Left lung (tissue), 10 donors: Measurements from ENCODE around the gene GALNT2. TPM values are rescaled to one million over a fixed set of nuclear protein-coding genes. Genes with fewer than 3 reads are reported as not detected.

ENCODE experiments used
- ATAC-seq: fragments of 200-7000 bp; cut with Tn5 transposase; one replicate; pipeline ENCODE4 v1.9.1; 2020; ENCODE audit warnings: moderate library complexity
- DNase-seq, 4 donors: peaks; one replicate each; pipeline ENCODE4 v3.0.0-alpha.2; 2013 to 2020
- H3K27ac ChIP-seq, 2 donors: fragments of 200-600 bp; sonication (generic) in 1 of 2; one replicate each; pipeline versions ENCODE4 v1.5.0 to v1.8.0; 2020 to 2021
- H3K27me3 ChIP-seq, 2 donors: fragments of 200-600 bp; sonication (generic) in 1 of 2; one replicate each; pipeline versions ENCODE4 v1.5.0 to v1.8.0; 2020 to 2021
- H3K36me3 ChIP-seq, 2 donors: fragments of 200-600 bp; sonication (generic) in 1 of 2; one replicate each; pipeline versions ENCODE4 v1.5.0 to v1.8.0; 2020 to 2021
- H3K4me1 ChIP-seq, 2 donors: fragments of 200-600 bp; one replicate each; pipeline ENCODE4 v1.8.0; 2021
- H3K4me3 ChIP-seq, 2 donors: fragments of 200-600 bp; sonication (generic) in 1 of 2; one replicate each; pipeline versions ENCODE4 v1.5.0 to v1.8.0; 2020 to 2021; ENCODE audit warnings: mild to moderate bottlenecking in 1 of 2
- H3K9me3 ChIP-seq, 2 donors: fragments of 200-600 bp; sonication (generic) in 1 of 2; one replicate each; pipeline versions ENCODE4 v1.5.0 to v1.8.0; 2020 to 2021
- intact Hi-C, 2 donors: fragments of 100-400 bp; cut with DNase I; formaldehyde crosslinking; loops; one replicate each; pipeline versions ENCODE4 v1.11.2 to v1.14.2; 2022
- polyA plus RNA-seq, 6 donors: library from polyadenylated mRNA; unstranded; fragments of 120-200 nt; gene quantifications; one replicate each; pipeline ENCODE4 v1.2.1, GENCODE V29; 2013; ENCODE audit not compliant: insufficient read length in 6 of 6
- total RNA-seq, 2 donors: library from RNA; stranded (reverse); fragmentation: NEBNext Ultra II Directional; extraction: Animal tissue kit (Norgen Biotek cat#: 25700); gene quantifications; one replicate each; pipeline ENCODE4 v1.2.1, GENCODE V29; 2021
- TF ChIP-seq, protein P1 (sequence below), 2 donors: fragments of 200-600 bp; sonication (generic) in 1 of 2; IDR thresholded peaks; one replicate each; pipeline versions ENCODE4 v1.5.0 to v1.8.0; 2021; ENCODE audit warnings: antibody characterized with exemption in 2 of 2
- donor health status: DM: no; HTN: yes; CAD: no.
- donor health status: DM: no; HTN: no; CAD: no.

GALNT2 gene
- total and polyA plus RNA-seq, 8 donors, result 27.6 to 114 (median 40.0) TPM

DNA sequence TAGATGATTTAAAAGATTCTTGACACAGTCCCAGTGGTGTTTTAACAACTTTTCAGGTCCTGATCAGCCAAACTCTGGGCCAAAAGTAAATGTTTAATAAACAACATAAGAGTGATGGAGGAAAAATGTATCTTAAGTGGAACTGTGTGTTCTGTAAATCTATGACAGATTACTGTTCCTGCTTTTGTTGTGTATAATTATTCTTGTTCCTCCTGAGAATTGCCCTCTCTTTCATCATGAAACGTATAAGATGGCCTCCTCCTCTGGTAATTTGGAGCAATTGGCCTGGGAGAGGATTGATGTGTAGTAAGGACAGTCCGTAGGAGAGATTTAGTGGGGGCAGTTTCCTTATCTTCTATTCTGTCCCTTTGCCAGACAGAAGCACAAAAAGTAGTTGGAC lies 34.5 kb downstream of the GALNT2 start:
- Histone ChIP-seq H3K9me3 (no peaks in the 10 kb centered on the region), H3K36me3 (peaks cover 0 to 5% of the 10 kb centered on the region in 2 donors), H3K4me1 (peaks cover 39 to 59% of the 10 kb centered on the region in 2 donors), H3K4me3 (no peak overlapping the region), H3K27me3 (no peaks in the 10 kb centered on the region), H3K27ac (no peak overlapping the region)
- no peak for DNase-seq
- ATAC-seq, result no peak
- TF ChIP-seq, protein P1, sequence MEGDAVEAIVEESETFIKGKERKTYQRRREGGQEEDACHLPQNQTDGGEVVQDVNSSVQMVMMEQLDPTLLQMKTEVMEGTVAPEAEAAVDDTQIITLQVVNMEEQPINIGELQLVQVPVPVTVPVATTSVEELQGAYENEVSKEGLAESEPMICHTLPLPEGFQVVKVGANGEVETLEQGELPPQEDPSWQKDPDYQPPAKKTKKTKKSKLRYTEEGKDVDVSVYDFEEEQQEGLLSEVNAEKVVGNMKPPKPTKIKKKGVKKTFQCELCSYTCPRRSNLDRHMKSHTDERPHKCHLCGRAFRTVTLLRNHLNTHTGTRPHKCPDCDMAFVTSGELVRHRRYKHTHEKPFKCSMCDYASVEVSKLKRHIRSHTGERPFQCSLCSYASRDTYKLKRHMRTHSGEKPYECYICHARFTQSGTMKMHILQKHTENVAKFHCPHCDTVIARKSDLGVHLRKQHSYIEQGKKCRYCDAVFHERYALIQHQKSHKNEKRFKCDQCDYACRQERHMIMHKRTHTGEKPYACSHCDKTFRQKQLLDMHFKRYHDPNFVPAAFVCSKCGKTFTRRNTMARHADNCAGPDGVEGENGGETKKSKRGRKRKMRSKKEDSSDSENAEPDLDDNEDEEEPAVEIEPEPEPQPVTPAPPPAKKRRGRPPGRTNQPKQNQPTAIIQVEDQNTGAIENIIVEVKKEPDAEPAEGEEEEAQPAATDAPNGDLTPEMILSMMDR (IDR thresholded peaks at IDR 0.05), result no peak
- intact Hi-C loops, result no loop called here

GRCh38 chr1:230102046-230102445 lies 35.0 kb downstream of the GALNT2 start:
- H3K27me3 ChIP-seq, result no peaks in the 10 kb centered on the region
- ATAC-seq, result no peak
- H3K4me1 ChIP-seq, result peaks cover 41 to 64% of the 10 kb centered on the region in 2 donors
- TF ChIP-seq, protein P1 (IDR thresholded peaks at IDR 0.05), result no peak
- no peak overlapping the region for H3K4me3 ChIP-seq
- intact Hi-C loops, result no loop called here
- DNase-seq, result no peak
- H3K27ac ChIP-seq, result no peak overlapping the region
- peaks cover 0 to 5% of the 10 kb centered on the region in 2 donors for H3K36me3 ChIP-seq
- no peaks in the 10 kb centered on the region for H3K9me3 ChIP-seq

- TF ChIP-seq, protein P1 (IDR thresholded peaks at IDR 0.05), result no peak
- ATAC-seq, result no peak
- Histone ChIP-seq H3K9me3 (no peaks in the 10 kb centered on the region), H3K36me3 (peaks cover 0 to 5% of the 10 kb centered on the region in 2 donors), H3K27ac (no peak overlapping the region), H3K27me3 (no peaks in the 10 kb centered on the region), H3K4me1 (peaks cover 41 to 67% of the 10 kb centered on the region in 2 donors), H3K4me3 (no peak overlapping the region)
- intact Hi-C loops, result no loop called here
- no peak for DNase-seq
Observed at GRCh38 chr1:230102472-230102871, 35.4 kb downstream of the GALNT2 start.

- ATAC-seq, result no peak
- Histone ChIP-seq H3K4me3 (no peak overlapping the region), H3K9me3 (no peaks in the 10 kb centered on the region), H3K4me1 (peaks cover 41 to 77% of the 10 kb centered on the region in 2 donors), H3K27me3 (no peaks in the 10 kb centered on the region), H3K36me3 (peaks cover 0 to 5% of the 10 kb centered on the region in 2 donors), H3K27ac (peak overlapping the region; percentile 72 to 94)
- intact Hi-C loops, result no loop called here
- TF ChIP-seq, protein P1 (IDR thresholded peaks at IDR 0.05), result no peak
- DNase-seq, result no peak
Observed at GRCh38 chr1:230103306-230104173, 36.5 kb downstream of the GALNT2 start.

GRCh38 chr1:230104395-230105244 lies 37.6 kb downstream of the GALNT2 start:
- DNase-seq, result peak; percentile 49 to 97 (median 88)
- Histone ChIP-seq H3K4me3 (no peak overlapping the region), H3K27me3 (no peaks in the 10 kb centered on the region), H3K27ac (peak overlapping the region; percentile 72 to 94), H3K9me3 (no peaks in the 10 kb centered on the region), H3K4me1 (peaks cover 41 to 85% of the 10 kb centered on the region in 2 donors), H3K36me3 (no peaks in the 10 kb centered on the region)
- intact Hi-C loops, result no loop called here
- peak; percentile 88 for ATAC-seq
- TF ChIP-seq, protein P1 (IDR thresholded peaks at IDR 0.05), result no peak
